B cell (primary cell): ENCODE data around the gene FRAT2.

ENCODE experiments used
- EZH2 ChIP-seq: IDR thresholded peaks from 2 replicates; pipeline ENCODE4 v1.6.1; 2012; ENCODE audit warnings: borderline replicate concordance, low read depth, mild to moderate bottlenecking, moderate library complexity, low read length; ENCODE audit not compliant: insufficient read depth, poor library complexity, severe bottlenecking
- TF ChIP-seq, protein P1 (sequence below): fragments of 200-600 bp; IDR thresholded peaks from one replicate; pipeline ENCODE4 v1.8.0; 2022; ENCODE audit warnings: antibody characterized with exemption, mild to moderate bottlenecking

DNA sequence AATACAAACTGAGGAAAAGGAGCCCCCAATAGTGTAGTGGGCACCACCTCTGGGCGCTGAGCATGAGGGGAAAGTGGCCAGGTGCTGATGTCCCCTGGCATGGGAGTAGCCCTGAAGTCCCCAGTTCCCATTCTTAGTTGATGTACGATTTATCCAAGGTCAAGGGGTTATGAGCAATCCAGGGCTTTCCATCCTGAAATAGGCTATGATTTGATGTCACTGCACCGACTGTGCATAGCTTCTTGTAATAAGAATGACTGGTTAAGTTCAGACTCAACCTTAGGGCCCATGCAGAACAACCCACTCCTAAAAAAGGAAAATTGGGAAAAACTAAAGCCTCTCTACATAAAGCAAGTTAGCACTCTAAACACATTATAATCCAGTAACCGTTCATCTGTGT lies 11.0 kb downstream of the FRAT2 start:
- no peak for TF ChIP-seq EZH2
- TF ChIP-seq, protein P1, sequence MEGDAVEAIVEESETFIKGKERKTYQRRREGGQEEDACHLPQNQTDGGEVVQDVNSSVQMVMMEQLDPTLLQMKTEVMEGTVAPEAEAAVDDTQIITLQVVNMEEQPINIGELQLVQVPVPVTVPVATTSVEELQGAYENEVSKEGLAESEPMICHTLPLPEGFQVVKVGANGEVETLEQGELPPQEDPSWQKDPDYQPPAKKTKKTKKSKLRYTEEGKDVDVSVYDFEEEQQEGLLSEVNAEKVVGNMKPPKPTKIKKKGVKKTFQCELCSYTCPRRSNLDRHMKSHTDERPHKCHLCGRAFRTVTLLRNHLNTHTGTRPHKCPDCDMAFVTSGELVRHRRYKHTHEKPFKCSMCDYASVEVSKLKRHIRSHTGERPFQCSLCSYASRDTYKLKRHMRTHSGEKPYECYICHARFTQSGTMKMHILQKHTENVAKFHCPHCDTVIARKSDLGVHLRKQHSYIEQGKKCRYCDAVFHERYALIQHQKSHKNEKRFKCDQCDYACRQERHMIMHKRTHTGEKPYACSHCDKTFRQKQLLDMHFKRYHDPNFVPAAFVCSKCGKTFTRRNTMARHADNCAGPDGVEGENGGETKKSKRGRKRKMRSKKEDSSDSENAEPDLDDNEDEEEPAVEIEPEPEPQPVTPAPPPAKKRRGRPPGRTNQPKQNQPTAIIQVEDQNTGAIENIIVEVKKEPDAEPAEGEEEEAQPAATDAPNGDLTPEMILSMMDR, result no peak
